ENCODE data around the gene MIA.
"Not testable (repeated sequence)": the region's sequence is repeated elsewhere in the genome, so short reads cannot be mapped to it uniquely, and the experiment has no call there.

DNA sequence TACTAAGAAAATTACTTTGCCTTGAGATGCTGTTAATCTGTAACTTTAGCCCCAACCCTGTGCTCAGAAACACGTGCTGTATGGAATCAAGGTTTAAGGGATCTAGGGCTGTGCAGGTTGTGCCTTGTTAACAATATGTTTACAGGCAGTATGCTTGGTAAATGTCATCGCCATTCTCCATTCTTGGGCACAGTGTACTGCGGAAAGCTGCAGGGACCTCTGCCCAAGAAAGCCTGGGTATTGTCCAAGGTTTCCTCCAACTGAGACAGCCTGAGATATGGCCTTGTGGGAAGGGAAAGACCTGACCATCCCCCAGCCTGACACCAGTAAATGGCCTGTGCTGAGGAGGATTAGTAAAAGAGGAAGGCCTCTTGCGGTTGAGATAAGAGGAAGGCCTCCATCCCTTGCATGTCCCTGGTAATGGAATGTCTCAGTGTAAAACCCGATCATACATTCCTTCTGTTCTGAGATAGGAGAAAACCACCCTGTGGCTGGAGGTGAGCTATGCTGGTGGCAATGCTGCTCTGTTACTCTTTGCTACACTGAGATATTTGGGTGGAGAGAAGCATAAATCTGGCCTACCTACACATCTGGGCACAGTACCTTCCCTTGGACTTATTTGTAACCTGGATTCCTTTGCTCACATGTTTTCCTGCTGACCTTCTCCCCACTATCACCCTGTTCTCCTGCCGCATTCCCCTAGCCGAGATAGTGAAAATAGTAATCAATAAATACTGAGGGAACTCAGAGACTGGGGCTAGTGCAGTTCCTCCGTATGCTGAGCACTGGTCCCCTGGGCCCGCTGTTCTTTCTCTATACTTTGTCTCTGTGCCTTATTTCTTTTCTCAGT, 47.6 kb downstream of the MIA start:
- not testable (repeated sequence) for TF ChIP-seq CTCF, POLR2AphosphoS5, EP300, POLR2A (IDR thresholded peaks at IDR 0.05)

All from sigmoid colon (tissue), 4 donors.